Measurements from ENCODE around the gene AKAP8L.

DNA sequence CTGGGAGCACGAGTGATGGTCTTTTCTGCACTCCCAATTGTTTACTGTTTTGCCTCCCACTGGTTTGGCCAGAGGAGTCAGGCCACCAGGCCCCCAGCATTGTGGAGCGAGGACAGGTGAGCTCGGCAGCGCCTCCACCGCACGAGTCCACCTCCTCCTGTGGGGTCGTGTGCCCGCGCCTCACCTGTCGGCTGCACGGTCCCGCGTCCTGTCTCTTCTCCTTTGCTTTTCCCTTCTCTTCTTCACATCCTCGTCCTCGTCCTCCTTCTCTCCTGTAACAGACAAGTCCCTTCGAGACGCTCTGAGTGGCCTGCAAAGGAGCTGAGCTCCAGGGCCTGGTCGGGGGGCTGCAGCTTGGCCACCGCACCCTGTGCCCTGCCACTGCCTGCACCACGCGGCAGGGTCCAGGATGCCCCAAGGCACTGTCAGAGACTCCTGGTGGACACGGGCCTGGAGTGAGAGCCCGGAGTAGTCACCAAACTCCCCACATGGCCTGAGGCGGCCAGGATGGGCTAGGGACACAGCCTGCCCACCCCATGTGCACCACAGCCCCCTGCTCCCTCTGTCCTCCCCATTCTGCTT is 50.6 kb downstream of the AKAP8L start:
- TF ChIP-seq POLR2AphosphoS5 (IDR thresholded peaks at IDR 0.05; ENCODE audit: low read depth, low read length) = no peak
- no peak for TF ChIP-seq POLR2A (IDR thresholded peaks at IDR 0.05; ENCODE audit: low read depth, low read length)

Measured in GM12891 (cell line).